ENCODE measurements around the gene DAB1. TPM values are rescaled to one million over a fixed set of nuclear protein-coding genes. Genes with fewer than 3 reads are reported as not detected.

The DAB1 gene
- total RNA-seq, 1 donor from 2014 or later: not detected

- TF ChIP-seq CTCF (conservative IDR thresholded peaks at IDR 0.05; ENCODE audit: low read depth, low read length): no peak
- H3K4me3 ChIP-seq (ENCODE audit: low read depth, low read length): no peak overlapping the region
- DNase-seq (ENCODE audit: low read depth): no peak
Observed at GRCh38 chr1:57294177-57294576, 129.7 kb downstream of the DAB1 start.

- no peak overlapping the region for H3K4me3 ChIP-seq (ENCODE audit: low read depth, low read length)
- no peak for DNase-seq (ENCODE audit: low read depth)
- TF ChIP-seq CTCF (conservative IDR thresholded peaks at IDR 0.05; ENCODE audit: low read depth, low read length): no peak
Observed at GRCh38 chr1:57293214-57293613, 130.6 kb downstream of the DAB1 start.

DNA sequence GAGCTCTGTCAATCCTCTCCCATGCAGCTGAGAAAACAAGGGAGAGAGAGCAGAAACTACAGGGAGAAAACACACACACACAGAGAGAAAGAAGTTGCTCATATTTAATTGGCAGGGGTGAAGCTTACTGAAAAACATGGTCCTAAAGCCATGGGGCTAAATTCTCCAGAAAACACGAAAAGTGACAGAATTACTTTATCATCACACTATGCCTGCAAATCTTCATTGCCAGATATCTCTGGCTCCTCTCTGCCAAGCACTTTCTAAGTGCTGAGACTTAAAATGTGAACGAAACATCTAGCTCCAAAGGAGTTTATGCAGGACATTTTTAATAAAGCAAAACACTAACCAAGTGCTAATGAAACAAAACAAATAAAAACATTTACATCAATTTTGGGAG, 134.1 kb downstream of the DAB1 start:
- no peak overlapping the region for H3K4me3 ChIP-seq (ENCODE audit: low read depth, low read length)
- no peak for TF ChIP-seq CTCF (conservative IDR thresholded peaks at IDR 0.05; ENCODE audit: low read depth, low read length)

DNA sequence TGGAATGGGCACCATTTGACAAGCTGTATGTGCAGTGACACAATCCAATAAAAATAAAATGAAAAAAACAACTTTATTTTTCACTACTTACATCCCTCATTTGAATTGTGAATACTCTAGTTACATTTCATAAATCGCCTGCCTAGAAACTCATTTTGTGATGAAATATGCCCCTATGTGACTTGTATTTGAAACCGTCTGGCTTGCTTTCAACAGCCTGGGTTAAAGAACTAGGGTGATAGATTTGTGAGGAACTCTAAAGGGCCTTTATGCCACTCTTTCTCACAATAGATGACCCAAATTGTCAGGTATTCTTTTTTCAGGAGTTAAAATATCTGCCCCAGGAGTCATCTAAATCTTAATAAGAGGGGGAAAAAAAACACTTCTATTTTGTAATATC, 137.9 kb downstream of the DAB1 start:
- no peak overlapping the region for H3K4me3 ChIP-seq (ENCODE audit: low read depth, low read length)
- no peak for DNase-seq (ENCODE audit: low read depth)
- TF ChIP-seq CTCF (conservative IDR thresholded peaks at IDR 0.05; ENCODE audit: low read depth, low read length): no peak

More for the DNA sequence above, 134.1 kb downstream of the DAB1 start:
- no peak for DNase-seq (ENCODE audit: low read depth)

- H3K4me3 ChIP-seq (ENCODE audit: low read depth, low read length): no peak overlapping the region
- TF ChIP-seq CTCF (conservative IDR thresholded peaks at IDR 0.05; ENCODE audit: low read depth, low read length): no peak
- DNase-seq (ENCODE audit: low read depth): no peak
Observed at GRCh38 chr1:57282411-57282810, 141.4 kb downstream of the DAB1 start.

GRCh38 chr1:57281324-57281723, 142.5 kb downstream of the DAB1 start:
- DNase-seq (ENCODE audit: low read depth): no peak
- H3K4me3 ChIP-seq (ENCODE audit: low read depth, low read length): no peak overlapping the region

More at GRCh38 chr1:57281324-57281723, 142.5 kb downstream of the DAB1 start:
- TF ChIP-seq CTCF (conservative IDR thresholded peaks at IDR 0.05; ENCODE audit: low read depth, low read length): no peak

Data from epithelial cell of proximal tubule (primary cell).